ENCODE results near the gene CTSH.
"Not testable (repeated sequence)": the region's sequence is repeated elsewhere in the genome, so short reads cannot be mapped to it uniquely, and the experiment has no call there.

The CTSH gene

DNA sequence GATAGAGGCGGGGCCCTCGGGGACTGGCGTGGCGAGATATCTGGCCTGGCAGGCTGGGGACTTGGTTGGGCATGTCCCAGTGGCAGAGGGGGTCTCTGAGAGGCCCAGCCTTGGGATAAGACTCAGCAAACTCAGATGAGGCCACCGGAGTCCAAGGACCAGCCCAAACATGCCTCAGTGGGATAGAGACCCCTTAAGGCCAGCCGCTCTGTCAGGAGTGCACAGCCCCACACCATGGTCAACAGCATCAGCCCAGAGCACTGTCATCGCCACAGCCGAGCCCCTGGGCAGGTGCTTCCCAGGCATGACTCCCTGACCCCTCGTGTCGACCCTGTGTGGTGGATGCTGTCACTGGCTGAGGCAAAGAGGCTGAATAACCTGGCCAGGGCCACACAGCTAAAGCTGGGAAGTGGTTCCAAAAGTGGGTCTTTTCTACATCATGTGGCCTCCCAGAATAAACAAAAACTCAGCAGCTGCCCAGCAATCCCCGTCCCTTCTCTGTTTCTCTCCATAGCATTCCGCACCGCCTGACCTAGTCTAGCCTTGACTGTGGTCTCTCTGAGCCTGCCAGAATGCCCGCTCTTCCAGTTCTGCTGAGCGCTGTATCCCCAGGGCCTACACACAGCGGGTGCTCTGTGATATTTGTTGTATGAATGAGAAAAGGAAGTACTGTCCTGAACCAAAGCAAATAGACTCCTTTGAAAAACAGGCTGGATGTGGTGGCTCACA is 15.1 kb downstream of the CTSH start:
- Histone ChIP-seq H3K36me3 (ENCODE audit: control insufficient read depth, insufficient read depth, low read length) (peaks cover 5% of the 10 kb centered on the region; the same call in 1 of the 2 replicates), H3K27ac (ENCODE audit: low read length) (no peak overlapping the region)

GRCh38 chr15:78928616-78929093 is 16.2 kb downstream of the CTSH start:
- H3K27me3 ChIP-seq (ENCODE audit: control insufficient read depth, insufficient read depth, low read length), result no peaks in the 10 kb centered on the region
- no peak overlapping the region for H3K4me3 ChIP-seq (ENCODE audit: low read length)
- no peak overlapping the region for H3K27ac ChIP-seq (ENCODE audit: low read length)
- no peak for DNase-seq (ENCODE audit: low read depth, low spot score)
- no peaks in the 10 kb centered on the region for H3K9me3 ChIP-seq (ENCODE audit: control insufficient read depth, insufficient read depth, low read length)
- no peaks in the 10 kb centered on the region for H3K4me1 ChIP-seq (ENCODE audit: control insufficient read depth, insufficient read depth, low read length)
- no CpG with 5 or more reads among the region's 14 CpGs for WGBS (ENCODE audit: insufficient coverage, insufficient read length)
- peaks cover 5% of the 10 kb centered on the region; the same call in 1 of the 2 replicates for H3K36me3 ChIP-seq (ENCODE audit: control insufficient read depth, insufficient read depth, low read length)

More for the DNA sequence above, 15.1 kb downstream of the CTSH start:
- DNase-seq (ENCODE audit: low read depth, low spot score), result no peak
- no peak overlapping the region for H3K4me3 ChIP-seq (ENCODE audit: low read length)
- H3K4me1 ChIP-seq (ENCODE audit: control insufficient read depth, insufficient read depth, low read length), result no peaks in the 10 kb centered on the region
- H3K9me3 ChIP-seq (ENCODE audit: control insufficient read depth, insufficient read depth, low read length), result no peaks in the 10 kb centered on the region
- no peaks in the 10 kb centered on the region for H3K27me3 ChIP-seq (ENCODE audit: control insufficient read depth, insufficient read depth, low read length)
- no CpG with 5 or more reads among the region's 16 CpGs for WGBS (ENCODE audit: insufficient coverage, insufficient read length)

DNA sequence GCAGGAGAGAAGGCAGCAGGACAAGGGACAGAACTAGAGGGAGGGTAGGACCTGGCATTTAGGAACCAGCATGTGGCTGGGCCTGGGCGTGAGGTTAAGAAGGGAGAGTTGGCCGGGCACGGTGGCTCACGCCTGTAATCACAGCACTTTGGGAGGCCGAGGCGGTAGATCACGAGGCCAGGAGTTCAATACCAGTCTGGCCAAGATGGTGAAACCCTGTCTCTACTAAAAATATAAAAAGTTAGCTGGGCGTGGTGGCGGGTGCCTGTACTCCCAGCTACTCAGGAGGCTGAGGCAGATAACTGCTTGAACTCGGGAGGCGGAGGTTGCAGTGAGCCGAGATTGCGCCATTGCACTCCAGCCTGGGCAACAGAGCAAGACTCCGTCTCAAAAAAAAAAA is 16.7 kb downstream of the CTSH start:
- H3K27ac ChIP-seq (ENCODE audit: low read length); DNase-seq (ENCODE audit: low read depth, low spot score); H3K36me3 ChIP-seq (ENCODE audit: control insufficient read depth, insufficient read depth, low read length); H3K9me3 ChIP-seq (ENCODE audit: control insufficient read depth, insufficient read depth, low read length); H3K4me3 ChIP-seq (ENCODE audit: low read length); H3K4me1 ChIP-seq (ENCODE audit: control insufficient read depth, insufficient read depth, low read length); H3K27me3 ChIP-seq (ENCODE audit: control insufficient read depth, insufficient read depth, low read length): not testable (repeated sequence)
- no CpG with 5 or more reads among the region's 14 CpGs for WGBS (ENCODE audit: insufficient coverage, insufficient read length)

DNA sequence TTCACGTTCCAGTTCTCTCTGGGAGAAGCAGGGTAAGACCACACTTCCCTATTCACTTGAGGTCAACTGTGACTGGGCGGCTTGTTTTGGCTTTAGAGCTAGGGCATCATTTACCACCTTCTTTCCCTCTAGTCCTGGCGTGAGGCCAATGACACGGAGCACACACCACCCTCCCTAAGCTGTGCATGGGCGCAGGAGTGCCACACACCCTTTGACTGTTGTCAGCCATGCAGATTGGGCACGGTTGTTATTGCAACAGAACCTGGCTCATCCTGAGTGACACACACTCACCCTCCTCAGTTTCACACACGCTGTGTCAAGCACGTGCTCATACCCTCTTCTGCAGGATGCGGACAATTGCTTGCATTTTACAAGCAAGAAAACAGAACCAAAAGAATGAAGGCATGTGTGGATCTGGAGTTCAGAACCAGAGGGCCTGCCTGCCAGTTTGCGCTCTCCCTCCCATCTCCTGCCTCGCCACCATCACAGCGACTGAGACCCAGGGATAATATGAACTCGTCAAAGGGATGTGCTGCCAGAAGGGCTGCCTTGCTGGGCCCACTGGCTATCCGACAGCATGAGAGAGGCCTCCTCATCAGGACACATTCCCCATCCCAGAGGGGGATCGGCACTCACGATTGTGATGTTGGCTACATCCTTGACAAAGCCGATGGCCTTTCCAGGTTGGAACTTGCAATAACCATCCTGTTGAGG is 17.6 kb downstream of the CTSH start:
- no peak overlapping the region for H3K27ac ChIP-seq (ENCODE audit: low read length)
- no peak for DNase-seq (ENCODE audit: low read depth, low spot score)
- H3K36me3 ChIP-seq (ENCODE audit: control insufficient read depth, insufficient read depth, low read length), result peaks cover 10% of the 10 kb centered on the region
- no peaks in the 10 kb centered on the region for H3K27me3 ChIP-seq (ENCODE audit: control insufficient read depth, insufficient read depth, low read length)
- no CpG with 5 or more reads among the region's 17 CpGs for WGBS (ENCODE audit: insufficient coverage, insufficient read length)
- no peaks in the 10 kb centered on the region for H3K9me3 ChIP-seq (ENCODE audit: control insufficient read depth, insufficient read depth, low read length)
- H3K4me1 ChIP-seq (ENCODE audit: control insufficient read depth, insufficient read depth, low read length), result no peaks in the 10 kb centered on the region
- no peak overlapping the region for H3K4me3 ChIP-seq (ENCODE audit: low read length)

DNA sequence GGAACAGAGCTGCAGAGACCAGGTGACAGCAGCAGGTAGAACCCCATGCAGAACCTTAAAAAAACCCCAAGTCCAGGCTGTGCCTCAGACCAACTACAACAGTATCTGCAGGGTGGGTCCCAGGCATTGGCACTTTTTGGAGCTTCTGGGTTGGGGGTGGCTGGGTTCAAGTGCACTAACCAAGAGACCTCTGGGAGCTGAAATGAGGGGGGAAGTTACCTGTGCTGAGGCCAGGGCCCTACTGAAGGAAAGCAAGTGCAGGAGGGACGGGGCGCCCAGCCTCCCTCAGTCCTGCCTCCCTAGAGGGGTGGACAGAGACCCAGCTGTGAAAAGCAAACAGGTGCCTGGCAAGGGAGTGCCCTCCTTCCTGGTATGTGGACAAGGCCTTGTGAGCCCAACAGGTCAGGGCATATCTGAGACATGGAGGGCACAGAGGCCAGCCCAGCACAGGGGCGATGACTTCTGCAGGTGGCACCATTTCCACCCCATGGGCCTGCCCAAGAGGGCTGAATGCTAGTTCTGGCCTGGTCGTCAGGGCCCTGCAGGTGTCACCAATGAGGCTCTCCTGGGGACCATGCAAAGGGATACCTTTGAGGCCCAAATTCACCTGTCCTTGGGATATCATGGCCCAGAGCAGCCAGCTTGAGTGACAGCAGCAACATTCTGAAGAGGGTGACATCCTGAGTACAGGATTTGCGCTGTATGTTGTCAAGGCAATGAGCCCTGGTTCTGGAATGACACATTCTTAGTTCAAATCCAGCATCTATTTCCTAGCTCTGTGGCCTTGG is 18.7 kb downstream of the CTSH start:
- H3K27me3 ChIP-seq (ENCODE audit: control insufficient read depth, insufficient read depth, low read length), result no peaks in the 10 kb centered on the region
- H3K9me3 ChIP-seq (ENCODE audit: control insufficient read depth, insufficient read depth, low read length), result no peaks in the 10 kb centered on the region
- WGBS (ENCODE audit: insufficient coverage, insufficient read length), result no CpG with 5 or more reads among the region's 5 CpGs
- H3K4me3 ChIP-seq (ENCODE audit: low read length), result no peak overlapping the region
- H3K36me3 ChIP-seq (ENCODE audit: control insufficient read depth, insufficient read depth, low read length), result peaks cover 16% of the 10 kb centered on the region
- no peak for DNase-seq (ENCODE audit: low read depth, low spot score)
- H3K4me1 ChIP-seq (ENCODE audit: control insufficient read depth, insufficient read depth, low read length), result no peaks in the 10 kb centered on the region
- H3K27ac ChIP-seq (ENCODE audit: low read length), result no peak overlapping the region

GRCh38 chr15:78925076-78925624 is 19.7 kb downstream of the CTSH start:
- DNase-seq (ENCODE audit: low read depth, low spot score), result no peak
- Histone ChIP-seq H3K27me3 (ENCODE audit: control insufficient read depth, insufficient read depth, low read length) (no peaks in the 10 kb centered on the region), H3K36me3 (ENCODE audit: control insufficient read depth, insufficient read depth, low read length) (peaks cover 16% of the 10 kb centered on the region), H3K4me1 (ENCODE audit: control insufficient read depth, insufficient read depth, low read length) (no peaks in the 10 kb centered on the region), H3K27ac (ENCODE audit: low read length) (no peak overlapping the region), H3K9me3 (ENCODE audit: control insufficient read depth, insufficient read depth, low read length) (no peaks in the 10 kb centered on the region), H3K4me3 (ENCODE audit: low read length) (no peak overlapping the region)
- no CpG with 5 or more reads among the region's 10 CpGs for WGBS (ENCODE audit: insufficient coverage, insufficient read length)

- peaks cover 16% of the 10 kb centered on the region for H3K36me3 ChIP-seq (ENCODE audit: control insufficient read depth, insufficient read depth, low read length)
- H3K9me3 ChIP-seq (ENCODE audit: control insufficient read depth, insufficient read depth, low read length), result no peaks in the 10 kb centered on the region
- H3K27ac ChIP-seq (ENCODE audit: low read length), result no peak overlapping the region
- no peaks in the 10 kb centered on the region for H3K4me1 ChIP-seq (ENCODE audit: control insufficient read depth, insufficient read depth, low read length)
- no peak overlapping the region for H3K4me3 ChIP-seq (ENCODE audit: low read length)
- no CpG with 5 or more reads among the region's 18 CpGs for WGBS (ENCODE audit: insufficient coverage, insufficient read length)
- H3K27me3 ChIP-seq (ENCODE audit: control insufficient read depth, insufficient read depth, low read length), result no peaks in the 10 kb centered on the region
- no peak for DNase-seq (ENCODE audit: low read depth, low spot score)
Measured at GRCh38 chr15:78923480-78924360, 21.1 kb downstream of the CTSH start.

- no peaks in the 10 kb centered on the region for H3K27me3 ChIP-seq (ENCODE audit: control insufficient read depth, insufficient read depth, low read length)
Measured at GRCh38 chr15:78923015-78923414, 21.8 kb downstream of the CTSH start.

GRCh38 chr15:78922527-78922926 is 22.3 kb downstream of the CTSH start:
- H3K4me3 ChIP-seq (ENCODE audit: low read length), result no peak overlapping the region
- DNase-seq (ENCODE audit: low read depth, low spot score), result no peak
- H3K9me3 ChIP-seq (ENCODE audit: control insufficient read depth, insufficient read depth, low read length), result no peaks in the 10 kb centered on the region
- no peak overlapping the region for H3K27ac ChIP-seq (ENCODE audit: low read length)
- H3K36me3 ChIP-seq (ENCODE audit: control insufficient read depth, insufficient read depth, low read length), result peaks cover 16% of the 10 kb centered on the region
- WGBS (ENCODE audit: insufficient coverage, insufficient read length), result no CpG with 5 or more reads among the region's 7 CpGs
- no peaks in the 10 kb centered on the region for H3K4me1 ChIP-seq (ENCODE audit: control insufficient read depth, insufficient read depth, low read length)
- no peaks in the 10 kb centered on the region for H3K27me3 ChIP-seq (ENCODE audit: control insufficient read depth, insufficient read depth, low read length)

More at GRCh38 chr15:78923015-78923414, 21.8 kb downstream of the CTSH start:
- Histone ChIP-seq H3K4me1 (ENCODE audit: control insufficient read depth, insufficient read depth, low read length) (no peaks in the 10 kb centered on the region), H3K9me3 (ENCODE audit: control insufficient read depth, insufficient read depth, low read length) (no peaks in the 10 kb centered on the region), H3K4me3 (ENCODE audit: low read length) (no peak overlapping the region), H3K27ac (ENCODE audit: low read length) (no peak overlapping the region), H3K36me3 (ENCODE audit: control insufficient read depth, insufficient read depth, low read length) (peaks cover 16% of the 10 kb centered on the region)
- no CpG with 5 or more reads among the region's 7 CpGs for WGBS (ENCODE audit: insufficient coverage, insufficient read length)
- DNase-seq (ENCODE audit: low read depth, low spot score), result no peak
